GM23338 (cell line): Measurements from ENCODE around the gene CROCC2. TPM values are rescaled to one million over a fixed set of nuclear protein-coding genes. Genes with fewer than 3 reads are reported as not detected.

Experiments used
- ATAC-seq: fragments of 200-7000 bp; cut with Tn5 transposase; 3 replicates; pipeline ENCODE4 v1.9.1; 2020
- DNase-seq: peaks from one replicate; pipeline ENCODE4 v3.0.0-alpha.2; 2015; ENCODE audit warnings: low spot score
- H2AFZ ChIP-seq: fragments of 200-600 bp; sonication (generic); 2 replicates; pipeline ENCODE4 v1.8.0; 2016; ENCODE audit warnings: antibody characterized with exemption, mild to moderate bottlenecking, moderate library complexity
- H3F3A ChIP-seq: fragments of 200-600 bp; sonication (generic); replicated peaks from 2 replicates; pipeline ENCODE4 v1.8.0; 2017; ENCODE audit warnings: antibody characterized with exemption, mixed run types, low read depth
- H3K27ac ChIP-seq: fragments of 200-600 bp; sonication (generic); 2 replicates; pipeline ENCODE4 v1.6.1; 2016; ENCODE audit warnings: low read depth
- H3K27me3 ChIP-seq: fragments of 200-600 bp; sonication (generic); 2 replicates; pipeline ENCODE4 v1.8.0; 2016; ENCODE audit warnings: mild to moderate bottlenecking, mixed run types, moderate library complexity; ENCODE audit not compliant: insufficient read depth
- H3K36me3 ChIP-seq: fragments of 200-600 bp; sonication (generic); 2 replicates; pipeline ENCODE4 v1.8.0; 2016; ENCODE audit warnings: mild to moderate bottlenecking; ENCODE audit not compliant: insufficient read depth
- H3K4me1 ChIP-seq: fragments of 200-600 bp; sonication (generic); 2 replicates; pipeline ENCODE4 v1.8.0; 2016; ENCODE audit warnings: mild to moderate bottlenecking, moderate library complexity; ENCODE audit not compliant: insufficient read depth
- H3K4me2 ChIP-seq: fragments of 200-600 bp; sonication (generic); 2 replicates; pipeline ENCODE4 v1.7.1; 2017; ENCODE audit warnings: mixed run types
- H3K4me3 ChIP-seq: fragments of 200-600 bp; sonication (generic); 2 replicates; pipeline ENCODE4 v1.6.1; 2016; ENCODE audit warnings: mixed run types
- H3K79me2 ChIP-seq: fragments of 200-600 bp; sonication (generic); replicated peaks from 2 replicates; pipeline ENCODE4 v1.8.0; 2017; ENCODE audit warnings: mild to moderate bottlenecking; ENCODE audit not compliant: insufficient read depth
- H3K9me2 ChIP-seq: fragments of 200-600 bp; sonication (generic); 2 replicates; pipeline ENCODE4 v1.8.0; 2017; ENCODE audit not compliant: insufficient read depth
- H4K20me1 ChIP-seq: fragments of 200-600 bp; sonication (generic); replicated peaks from 2 replicates; pipeline ENCODE4 v1.8.0; 2017; ENCODE audit warnings: mild to moderate bottlenecking; ENCODE audit not compliant: insufficient read depth
- H3K27ac Mint-ChIP-seq: 2 replicates; pipeline ENCODE4 v1.8.0; 2020; ENCODE audit warnings: inconsistent platforms, mild to moderate bottlenecking, moderate library complexity, mixed read lengths
- H3K27me3 Mint-ChIP-seq: 3 replicates; pipeline ENCODE4 v1.8.0; 2022; ENCODE audit warnings: low read depth, mild to moderate bottlenecking, moderate library complexity, mixed read lengths, inconsistent platforms; ENCODE audit not compliant: insufficient read depth, poor library complexity
- H3K36me3 Mint-ChIP-seq: 3 replicates; pipeline ENCODE4 v1.8.0; 2021; ENCODE audit warnings: low read depth, mild to moderate bottlenecking, inconsistent platforms, moderate library complexity, mixed read lengths
- H3K4me1 Mint-ChIP-seq: 3 replicates; pipeline ENCODE4 v1.8.0; 2020; ENCODE audit warnings: mild to moderate bottlenecking, inconsistent platforms, mixed read lengths
- H3K4me3 Mint-ChIP-seq: 3 replicates; pipeline ENCODE4 v1.8.0; 2021; ENCODE audit warnings: moderate library complexity, mild to moderate bottlenecking, inconsistent platforms, mixed read lengths
- H3K9me3 Mint-ChIP-seq: 3 replicates; pipeline ENCODE4 v1.8.0; 2020; ENCODE audit warnings: moderate library complexity, mild to moderate bottlenecking, inconsistent platforms, mixed read lengths
- CREB1 ChIP-seq: fragments of 250-450 bp; sonication (Bioruptor Pico); IDR thresholded peaks from 2 replicates; pipeline ENCODE4 v1.5.0; 2020; ENCODE audit warnings: low read depth, mild to moderate bottlenecking, moderate library complexity
- EZH2 ChIP-seq: fragments of 200-600 bp; sonication (generic); IDR thresholded peaks from one replicate; pipeline ENCODE4 v1.8.0; 2017; ENCODE audit warnings: antibody characterized with exemption, mild to moderate bottlenecking, low read depth; ENCODE audit not compliant: unreplicated experiment
- EZH2phosphoT487 ChIP-seq: fragments of 200-600 bp; sonication (generic); IDR thresholded peaks from one replicate; pipeline ENCODE4 v1.8.1; 2018; ENCODE audit warnings: antibody characterized with exemption; ENCODE audit not compliant: unreplicated experiment
- JUNB ChIP-seq: IDR thresholded peaks from one replicate; pipeline ENCODE4 v1.6.1; 2016; ENCODE audit warnings: antibody characterized with exemption; ENCODE audit not compliant: unreplicated experiment
- NANOG ChIP-seq: IDR thresholded peaks from 2 replicates; pipeline ENCODE4 v1.6.1; 2016; ENCODE audit warnings: antibody characterized with exemption, borderline replicate concordance
- POLR2AphosphoS5 ChIP-seq: IDR thresholded peaks from 2 replicates; pipeline ENCODE4 v1.6.1; 2016; ENCODE audit warnings: antibody characterized with exemption, low read depth
- STAT1 ChIP-seq: IDR thresholded peaks from one replicate; pipeline ENCODE4 v1.6.1; 2016; ENCODE audit warnings: antibody characterized with exemption; ENCODE audit not compliant: unreplicated experiment
- ZNF114 ChIP-seq: fragments of 250-450 bp; sonication (Bioruptor Pico); IDR thresholded peaks from 2 replicates; pipeline ENCODE4 v1.5.0; 2020; ENCODE audit warnings: mild to moderate bottlenecking, moderate library complexity
- ZNF331 ChIP-seq: fragments of 250-450 bp; sonication (Bioruptor Pico); IDR thresholded peaks from 2 replicates; pipeline ENCODE4 v1.5.0; 2020; ENCODE audit warnings: low read depth, mild to moderate bottlenecking, moderate library complexity
- polyA plus RNA-seq: library from polyadenylated mRNA; unstranded; fragments of >200 nt; fragmentation: Nextera tagmentation; extraction: Ambion mirVana; gene quantifications from 2 replicates; pipeline ENCODE4 v1.2.1, GENCODE V29; 2016
- total RNA-seq: library from RNA; depleted of rRNA; stranded (reverse); fragments of >200 nt; shearing (Covaris generic); gene quantifications from 2 replicates; pipeline ENCODE4 v1.2.3, GENCODE V29; 2014
- TF ChIP-seq, protein P1 (sequence below), 2 experiments: fragments of 200-600 bp in 1 of 2; sonication (generic) in 1 of 2; conservative IDR thresholded peaks; 2 replicates each; pipeline versions ENCODE4 v1.5.1 to v1.6.1; 2016 to 2017; ENCODE audit warnings: antibody characterized with exemption in 2 of 2, low read depth in 2 of 2, mild to moderate bottlenecking in 2 of 2, moderate library complexity in 1 of 2
- TF ChIP-seq, protein P2 (sequence below): IDR thresholded peaks from 2 replicates; pipeline ENCODE4 v1.6.1; 2016; ENCODE audit warnings: antibody characterized with exemption
- TF ChIP-seq, protein P3 (sequence below): IDR thresholded peaks from one replicate; pipeline ENCODE4 v1.6.1; 2018; ENCODE audit warnings: antibody characterized with exemption; ENCODE audit not compliant: unreplicated experiment
- TF ChIP-seq, protein P4 (sequence below): fragments of 250-450 bp; sonication (Bioruptor Pico); IDR thresholded peaks from 2 replicates; pipeline ENCODE4 v1.5.0; 2020; ENCODE audit warnings: mild to moderate bottlenecking, moderate library complexity

The CROCC2 gene
- total and polyA plus RNA-seq, 2 experiments from 2014 or later: not detected

DNA sequence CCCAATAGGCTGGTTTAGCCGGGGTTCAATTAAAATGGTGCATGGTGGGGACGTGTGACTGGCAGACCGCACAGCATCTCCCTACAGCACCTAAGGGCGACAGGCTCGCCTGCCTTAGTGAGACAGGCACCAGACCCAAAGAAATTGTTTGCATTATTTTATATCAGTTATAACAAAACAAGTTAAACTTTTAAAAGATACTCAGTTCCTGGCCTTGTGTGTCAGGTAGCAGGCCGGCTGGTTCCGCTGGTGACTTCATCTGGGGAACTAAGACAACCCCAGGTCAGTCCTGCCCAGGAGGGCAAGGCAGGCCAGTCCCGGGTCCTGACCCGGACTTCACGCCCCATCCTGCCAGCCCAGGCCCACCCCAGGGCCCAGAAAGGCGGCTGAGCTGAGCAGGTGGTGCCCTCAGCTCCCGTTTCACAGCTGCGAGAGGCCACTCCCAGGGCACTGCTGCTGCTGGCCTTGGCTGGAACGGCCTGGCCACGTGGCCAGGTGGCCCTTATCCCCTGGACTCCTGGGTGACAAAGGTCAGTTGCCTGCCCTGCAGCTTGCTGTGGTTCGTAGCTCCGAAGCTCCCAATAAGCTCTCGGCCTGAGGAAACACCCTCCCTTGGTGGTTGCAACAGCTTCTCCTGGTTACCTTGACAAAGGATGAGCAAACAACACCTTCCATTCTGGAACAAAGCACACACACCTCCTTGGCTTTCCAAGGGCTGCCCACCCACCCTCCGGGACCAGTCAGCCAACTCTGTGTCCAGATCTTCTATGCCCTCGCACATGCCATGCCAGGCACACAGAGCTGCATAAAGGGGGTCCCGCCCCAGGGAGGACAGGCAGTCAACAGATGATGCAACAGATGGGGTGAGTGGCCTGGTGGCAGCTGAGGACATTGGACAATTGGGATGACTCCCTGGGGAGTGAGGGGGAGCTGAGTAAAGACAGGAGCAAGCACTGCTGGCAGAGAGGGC, 48.8 kb upstream of the CROCC2 start:
- Histone ChIP-seq H3K79me2 (no peaks in the 10 kb centered on the region), H3K4me3 (no peak overlapping the region), H3K27me3 (no peaks in the 10 kb centered on the region), H3K27ac (no peak overlapping the region), H3K4me1 (no peaks in the 10 kb centered on the region), H2AFZ (no peak overlapping the region), H3K36me3 (no peaks in the 10 kb centered on the region), H3K4me2 (no peak overlapping the region), H4K20me1 (no peaks in the 10 kb centered on the region), H3F3A (no peaks in the 10 kb centered on the region), H3K9me2 (no peaks in the 10 kb centered on the region)
- no peak overlapping the region for H3K4me3 Mint-ChIP-seq
- TF ChIP-seq, protein P1, sequence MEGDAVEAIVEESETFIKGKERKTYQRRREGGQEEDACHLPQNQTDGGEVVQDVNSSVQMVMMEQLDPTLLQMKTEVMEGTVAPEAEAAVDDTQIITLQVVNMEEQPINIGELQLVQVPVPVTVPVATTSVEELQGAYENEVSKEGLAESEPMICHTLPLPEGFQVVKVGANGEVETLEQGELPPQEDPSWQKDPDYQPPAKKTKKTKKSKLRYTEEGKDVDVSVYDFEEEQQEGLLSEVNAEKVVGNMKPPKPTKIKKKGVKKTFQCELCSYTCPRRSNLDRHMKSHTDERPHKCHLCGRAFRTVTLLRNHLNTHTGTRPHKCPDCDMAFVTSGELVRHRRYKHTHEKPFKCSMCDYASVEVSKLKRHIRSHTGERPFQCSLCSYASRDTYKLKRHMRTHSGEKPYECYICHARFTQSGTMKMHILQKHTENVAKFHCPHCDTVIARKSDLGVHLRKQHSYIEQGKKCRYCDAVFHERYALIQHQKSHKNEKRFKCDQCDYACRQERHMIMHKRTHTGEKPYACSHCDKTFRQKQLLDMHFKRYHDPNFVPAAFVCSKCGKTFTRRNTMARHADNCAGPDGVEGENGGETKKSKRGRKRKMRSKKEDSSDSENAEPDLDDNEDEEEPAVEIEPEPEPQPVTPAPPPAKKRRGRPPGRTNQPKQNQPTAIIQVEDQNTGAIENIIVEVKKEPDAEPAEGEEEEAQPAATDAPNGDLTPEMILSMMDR (conservative IDR thresholded peaks at IDR 0.05; ENCODE audit: low read depth in 2 of 2): no peak
- TF ChIP-seq, protein P2, sequence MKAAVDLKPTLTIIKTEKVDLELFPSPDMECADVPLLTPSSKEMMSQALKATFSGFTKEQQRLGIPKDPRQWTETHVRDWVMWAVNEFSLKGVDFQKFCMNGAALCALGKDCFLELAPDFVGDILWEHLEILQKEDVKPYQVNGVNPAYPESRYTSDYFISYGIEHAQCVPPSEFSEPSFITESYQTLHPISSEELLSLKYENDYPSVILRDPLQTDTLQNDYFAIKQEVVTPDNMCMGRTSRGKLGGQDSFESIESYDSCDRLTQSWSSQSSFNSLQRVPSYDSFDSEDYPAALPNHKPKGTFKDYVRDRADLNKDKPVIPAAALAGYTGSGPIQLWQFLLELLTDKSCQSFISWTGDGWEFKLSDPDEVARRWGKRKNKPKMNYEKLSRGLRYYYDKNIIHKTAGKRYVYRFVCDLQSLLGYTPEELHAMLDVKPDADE: no peak
- TF ChIP-seq, protein P3, sequence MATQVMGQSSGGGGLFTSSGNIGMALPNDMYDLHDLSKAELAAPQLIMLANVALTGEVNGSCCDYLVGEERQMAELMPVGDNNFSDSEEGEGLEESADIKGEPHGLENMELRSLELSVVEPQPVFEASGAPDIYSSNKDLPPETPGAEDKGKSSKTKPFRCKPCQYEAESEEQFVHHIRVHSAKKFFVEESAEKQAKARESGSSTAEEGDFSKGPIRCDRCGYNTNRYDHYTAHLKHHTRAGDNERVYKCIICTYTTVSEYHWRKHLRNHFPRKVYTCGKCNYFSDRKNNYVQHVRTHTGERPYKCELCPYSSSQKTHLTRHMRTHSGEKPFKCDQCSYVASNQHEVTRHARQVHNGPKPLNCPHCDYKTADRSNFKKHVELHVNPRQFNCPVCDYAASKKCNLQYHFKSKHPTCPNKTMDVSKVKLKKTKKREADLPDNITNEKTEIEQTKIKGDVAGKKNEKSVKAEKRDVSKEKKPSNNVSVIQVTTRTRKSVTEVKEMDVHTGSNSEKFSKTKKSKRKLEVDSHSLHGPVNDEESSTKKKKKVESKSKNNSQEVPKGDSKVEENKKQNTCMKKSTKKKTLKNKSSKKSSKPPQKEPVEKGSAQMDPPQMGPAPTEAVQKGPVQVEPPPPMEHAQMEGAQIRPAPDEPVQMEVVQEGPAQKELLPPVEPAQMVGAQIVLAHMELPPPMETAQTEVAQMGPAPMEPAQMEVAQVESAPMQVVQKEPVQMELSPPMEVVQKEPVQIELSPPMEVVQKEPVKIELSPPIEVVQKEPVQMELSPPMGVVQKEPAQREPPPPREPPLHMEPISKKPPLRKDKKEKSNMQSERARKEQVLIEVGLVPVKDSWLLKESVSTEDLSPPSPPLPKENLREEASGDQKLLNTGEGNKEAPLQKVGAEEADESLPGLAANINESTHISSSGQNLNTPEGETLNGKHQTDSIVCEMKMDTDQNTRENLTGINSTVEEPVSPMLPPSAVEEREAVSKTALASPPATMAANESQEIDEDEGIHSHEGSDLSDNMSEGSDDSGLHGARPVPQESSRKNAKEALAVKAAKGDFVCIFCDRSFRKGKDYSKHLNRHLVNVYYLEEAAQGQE: no peak
- TF ChIP-seq POLR2AphosphoS5 (no peak), EZH2phosphoT487 (no peak), ZNF331 (no peak), JUNB (no peak), STAT1 (no peak), NANOG (no peak), ZNF114 (CRISPR knock-in tag) (no peak), EZH2 (no peak), CREB1 (no peak)
- TF ChIP-seq, protein P4, sequence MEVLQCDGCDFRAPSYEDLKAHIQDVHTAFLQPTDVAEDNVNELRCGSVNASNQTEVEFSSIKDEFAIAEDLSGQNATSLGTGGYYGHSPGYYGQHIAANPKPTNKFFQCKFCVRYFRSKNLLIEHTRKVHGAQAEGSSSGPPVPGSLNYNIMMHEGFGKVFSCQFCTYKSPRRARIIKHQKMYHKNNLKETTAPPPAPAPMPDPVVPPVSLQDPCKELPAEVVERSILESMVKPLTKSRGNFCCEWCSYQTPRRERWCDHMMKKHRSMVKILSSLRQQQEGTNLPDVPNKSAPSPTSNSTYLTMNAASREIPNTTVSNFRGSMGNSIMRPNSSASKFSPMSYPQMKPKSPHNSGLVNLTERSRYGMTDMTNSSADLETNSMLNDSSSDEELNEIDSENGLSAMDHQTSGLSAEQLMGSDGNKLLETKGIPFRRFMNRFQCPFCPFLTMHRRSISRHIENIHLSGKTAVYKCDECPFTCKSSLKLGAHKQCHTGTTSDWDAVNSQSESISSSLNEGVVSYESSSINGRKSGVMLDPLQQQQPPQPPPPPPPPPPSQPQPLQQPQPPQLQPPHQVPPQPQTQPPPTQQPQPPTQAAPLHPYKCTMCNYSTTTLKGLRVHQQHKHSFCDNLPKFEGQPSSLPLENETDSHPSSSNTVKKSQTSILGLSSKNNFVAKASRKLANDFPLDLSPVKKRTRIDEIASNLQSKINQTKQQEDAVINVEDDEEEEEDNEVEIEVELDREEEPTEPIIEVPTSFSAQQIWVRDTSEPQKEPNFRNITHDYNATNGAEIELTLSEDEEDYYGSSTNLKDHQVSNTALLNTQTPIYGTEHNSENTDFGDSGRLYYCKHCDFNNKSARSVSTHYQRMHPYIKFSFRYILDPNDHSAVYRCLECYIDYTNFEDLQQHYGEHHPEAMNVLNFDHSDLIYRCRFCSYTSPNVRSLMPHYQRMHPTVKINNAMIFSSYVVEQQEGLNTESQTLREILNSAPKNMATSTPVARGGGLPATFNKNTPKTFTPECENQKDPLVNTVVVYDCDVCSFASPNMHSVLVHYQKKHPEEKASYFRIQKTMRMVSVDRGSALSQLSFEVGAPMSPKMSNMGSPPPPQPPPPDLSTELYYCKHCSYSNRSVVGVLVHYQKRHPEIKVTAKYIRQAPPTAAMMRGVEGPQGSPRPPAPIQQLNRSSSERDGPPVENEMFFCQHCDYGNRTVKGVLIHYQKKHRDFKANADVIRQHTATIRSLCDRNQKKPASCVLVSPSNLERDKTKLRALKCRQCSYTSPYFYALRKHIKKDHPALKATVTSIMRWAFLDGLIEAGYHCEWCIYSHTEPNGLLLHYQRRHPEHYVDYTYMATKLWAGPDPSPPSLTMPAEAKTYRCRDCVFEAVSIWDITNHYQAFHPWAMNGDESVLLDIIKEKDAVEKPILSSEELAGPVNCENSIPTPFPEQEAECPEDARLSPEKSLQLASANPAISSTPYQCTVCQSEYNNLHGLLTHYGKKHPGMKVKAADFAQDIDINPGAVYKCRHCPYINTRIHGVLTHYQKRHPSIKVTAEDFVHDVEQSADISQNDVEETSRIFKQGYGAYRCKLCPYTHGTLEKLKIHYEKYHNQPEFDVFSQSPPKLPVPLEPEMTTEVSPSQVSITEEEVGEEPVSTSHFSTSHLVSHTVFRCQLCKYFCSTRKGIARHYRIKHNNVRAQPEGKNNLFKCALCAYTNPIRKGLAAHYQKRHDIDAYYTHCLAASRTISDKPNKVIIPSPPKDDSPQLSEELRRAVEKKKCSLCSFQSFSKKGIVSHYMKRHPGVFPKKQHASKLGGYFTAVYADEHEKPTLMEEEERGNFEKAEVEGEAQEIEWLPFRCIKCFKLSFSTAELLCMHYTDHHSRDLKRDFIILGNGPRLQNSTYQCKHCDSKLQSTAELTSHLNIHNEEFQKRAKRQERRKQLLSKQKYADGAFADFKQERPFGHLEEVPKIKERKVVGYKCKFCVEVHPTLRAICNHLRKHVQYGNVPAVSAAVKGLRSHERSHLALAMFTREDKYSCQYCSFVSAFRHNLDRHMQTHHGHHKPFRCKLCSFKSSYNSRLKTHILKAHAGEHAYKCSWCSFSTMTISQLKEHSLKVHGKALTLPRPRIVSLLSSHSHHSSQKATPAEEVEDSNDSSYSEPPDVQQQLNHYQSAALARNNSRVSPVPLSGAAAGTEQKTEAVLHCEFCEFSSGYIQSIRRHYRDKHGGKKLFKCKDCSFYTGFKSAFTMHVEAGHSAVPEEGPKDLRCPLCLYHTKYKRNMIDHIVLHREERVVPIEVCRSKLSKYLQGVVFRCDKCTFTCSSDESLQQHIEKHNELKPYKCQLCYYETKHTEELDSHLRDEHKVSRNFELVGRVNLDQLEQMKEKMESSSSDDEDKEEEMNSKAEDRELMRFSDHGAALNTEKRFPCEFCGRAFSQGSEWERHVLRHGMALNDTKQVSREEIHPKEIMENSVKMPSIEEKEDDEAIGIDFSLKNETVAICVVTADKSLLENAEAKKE (CRISPR knock-in tag): no peak
- H3K9me3 Mint-ChIP-seq: peaks cover 5% of the 10 kb centered on the region
- H3K4me1 Mint-ChIP-seq: no peaks in the 10 kb centered on the region; the same call in 2 of the 3 replicates
- H3K27me3 Mint-ChIP-seq: peaks cover 11% of the 10 kb centered on the region
- peak overlapping the region; percentile 62; the same call in 1 of the 2 replicates for H3K27ac Mint-ChIP-seq
- ATAC-seq (no peak), DNase-seq (no peak)
- H3K36me3 Mint-ChIP-seq: no peaks in the 10 kb centered on the region
